Keratinocyte (primary cell): Measurements from ENCODE around the gene LRRC7.

Experiments
- CTCF ChIP-seq, 3 experiments: IDR thresholded peaks in 1 of 3; conservative IDR thresholded peaks in 1 of 3; optimal IDR thresholded peaks in 1 of 3; 2 replicates in 2 of 3; 3 replicates in 1 of 3; pipeline versions ENCODE3 to v1.5.1; 2011; ENCODE audit warnings: low read length in 3 of 3, mild to moderate bottlenecking in 3 of 3, moderate library complexity in 2 of 3, control low read depth in 1 of 3, inconsistent platforms in 1 of 3; ENCODE audit not compliant: insufficient read depth in 2 of 3; ENCODE audit errors: extremely low read depth in 1 of 3
- EZH2 ChIP-seq: IDR thresholded peaks from one replicate; pipeline ENCODE4 v1.6.1; 2012; ENCODE audit warnings: inconsistent platforms, mild to moderate bottlenecking, low read length, moderate library complexity

- no peak for TF ChIP-seq CTCF (optimal IDR thresholded peaks at IDR 0.05 in 1 of 3, IDR thresholded peaks at IDR 0.05 in 1 of 3, conservative IDR thresholded peaks at IDR 0.05 in 1 of 3; ENCODE audit: extremely low read depth in 1 of 3, insufficient read depth in 2 of 3, low read length in 3 of 3)
- no peak for TF ChIP-seq EZH2
These were observed 517.8 kb downstream of the LRRC7 start for GRCh38 chr1:70085521-70085920.
